ENCODE measurements around the gene RTCB.
"Not testable (repeated sequence)": the region's sequence is repeated elsewhere in the genome, so short reads cannot be mapped to it uniquely, and the experiment has no call there.

The RTCB gene

GRCh38 chr22:32360096-32360495 is 52.0 kb downstream of the RTCB start:
- not testable (repeated sequence) for H2BK12ac ChIP-seq (ENCODE audit: low read length in 2 of 2); H3K27me3 ChIP-seq (ENCODE audit: control insufficient read depth in 1 of 2, insufficient read depth in 1 of 2, low read length in 2 of 2); H3K23ac ChIP-seq (ENCODE audit: low read length in 2 of 2); H3K4me2 ChIP-seq (ENCODE audit: low read length, poor library complexity, severe bottlenecking); H3K9ac ChIP-seq (ENCODE audit: low read length); H3K4ac ChIP-seq (ENCODE audit: low read depth in 1 of 2, low read length in 2 of 2); H3K9me3 ChIP-seq (ENCODE audit: control insufficient read depth, low read length); H2BK5ac ChIP-seq (ENCODE audit: low read depth, low read length, poor library complexity, severe bottlenecking); H3K14ac ChIP-seq (ENCODE audit: low read length in 2 of 2); H3K18ac ChIP-seq (ENCODE audit: low read depth in 1 of 2, low read length in 2 of 2); H4K91ac ChIP-seq (ENCODE audit: low read length); H2BK120ac ChIP-seq (ENCODE audit: low read depth, low read length); H2AK5ac ChIP-seq (ENCODE audit: low read length, severe bottlenecking); H3K4me1 ChIP-seq (ENCODE audit: control insufficient read depth, insufficient read depth, low read depth, low read length); H2AFZ ChIP-seq (ENCODE audit: low read depth, low read length); H3K79me1 ChIP-seq (replicated peaks; ENCODE audit: low read length, poor library complexity, severe bottlenecking); H2BK15ac ChIP-seq (ENCODE audit: low read depth, poor library complexity, severe bottlenecking); H3K27ac ChIP-seq (ENCODE audit: low read length, poor library complexity, severe bottlenecking); H4K8ac ChIP-seq (ENCODE audit: low read length); H3K4me3 ChIP-seq (ENCODE audit: insufficient read depth in 1 of 2, low read depth in 1 of 2, low read length in 2 of 2); H3K36me3 ChIP-seq (ENCODE audit: control insufficient read depth in 1 of 2, insufficient read depth in 2 of 2, low read depth in 1 of 2, low read length in 2 of 2); DNase-seq
- WGBS, result 79% methylated on average over 11 of the region's 11 CpGs

GRCh38 chr22:32357567-32357966 is 54.5 kb downstream of the RTCB start, which contains the start of gene RFPL3:
Gene RFPL3, plus strand, starts transcription at chr22:32357867. Its CDS starts 205 bp downstream, at chr22:32358072.
- H3K79me1 ChIP-seq (replicated peaks; ENCODE audit: low read length, poor library complexity, severe bottlenecking); H4K91ac ChIP-seq (ENCODE audit: low read length); H3K4ac ChIP-seq (ENCODE audit: low read depth in 1 of 2, low read length in 2 of 2); H3K23ac ChIP-seq (ENCODE audit: low read length in 2 of 2); DNase-seq; H4K8ac ChIP-seq (ENCODE audit: low read length); H3K14ac ChIP-seq (ENCODE audit: low read length in 2 of 2); H3K4me2 ChIP-seq (ENCODE audit: low read length, poor library complexity, severe bottlenecking); H2AFZ ChIP-seq (ENCODE audit: low read depth, low read length); H3K4me3 ChIP-seq (ENCODE audit: insufficient read depth in 1 of 2, low read depth in 1 of 2, low read length in 2 of 2); H3K18ac ChIP-seq (ENCODE audit: low read depth in 1 of 2, low read length in 2 of 2); H3K9ac ChIP-seq (ENCODE audit: low read length); H2BK120ac ChIP-seq (ENCODE audit: low read depth, low read length); H3K27me3 ChIP-seq (ENCODE audit: control insufficient read depth in 1 of 2, insufficient read depth in 1 of 2, low read length in 2 of 2); H2BK15ac ChIP-seq (ENCODE audit: low read depth, poor library complexity, severe bottlenecking); H2AK5ac ChIP-seq (ENCODE audit: low read length, severe bottlenecking); H2BK12ac ChIP-seq (ENCODE audit: low read length in 2 of 2); H3K4me1 ChIP-seq (ENCODE audit: control insufficient read depth, insufficient read depth, low read depth, low read length); H2BK5ac ChIP-seq (ENCODE audit: low read depth, low read length, poor library complexity, severe bottlenecking); H3K9me3 ChIP-seq (ENCODE audit: control insufficient read depth, low read length); H3K27ac ChIP-seq (ENCODE audit: low read length, poor library complexity, severe bottlenecking); H3K36me3 ChIP-seq (ENCODE audit: control insufficient read depth in 1 of 2, insufficient read depth in 2 of 2, low read depth in 1 of 2, low read length in 2 of 2): not testable (repeated sequence)
- WGBS, result 73% methylated on average over 8 of the region's 9 CpGs

- Histone ChIP-seq H2BK12ac (ENCODE audit: low read length in 2 of 2) (no peak overlapping the region), H3K18ac (ENCODE audit: low read depth in 1 of 2, low read length in 2 of 2) (no peak overlapping the region), H3K27me3 (ENCODE audit: control insufficient read depth in 1 of 2, insufficient read depth in 1 of 2, low read length in 2 of 2) (no peaks in the 10 kb centered on the region), H4K91ac (ENCODE audit: low read length) (no peak overlapping the region), H3K27ac (ENCODE audit: low read length, poor library complexity, severe bottlenecking) (no peak overlapping the region), H4K8ac (ENCODE audit: low read length) (no peak overlapping the region), H2AK5ac (ENCODE audit: low read length, severe bottlenecking) (no peak overlapping the region), H3K9ac (ENCODE audit: low read length) (no peak overlapping the region), H2BK15ac (ENCODE audit: low read depth, poor library complexity, severe bottlenecking) (no peak overlapping the region), H3K14ac (ENCODE audit: low read length in 2 of 2) (no peak overlapping the region), H3K23ac (ENCODE audit: low read length in 2 of 2) (no peak overlapping the region), H3K36me3 (ENCODE audit: control insufficient read depth in 1 of 2, insufficient read depth in 2 of 2, low read depth in 1 of 2, low read length in 2 of 2) (no peaks in the 10 kb centered on the region), H2BK120ac (ENCODE audit: low read depth, low read length) (no peak overlapping the region), H3K4me2 (ENCODE audit: low read length, poor library complexity, severe bottlenecking) (no peak overlapping the region), H3K4ac (ENCODE audit: low read depth in 1 of 2, low read length in 2 of 2) (no peak overlapping the region), H3K4me1 (ENCODE audit: control insufficient read depth, insufficient read depth, low read depth, low read length) (no peaks in the 10 kb centered on the region), H3K9me3 (ENCODE audit: control insufficient read depth, low read length) (no peaks in the 10 kb centered on the region), H2BK5ac (ENCODE audit: low read depth, low read length, poor library complexity, severe bottlenecking) (no peak overlapping the region), H3K79me1 (replicated peaks; ENCODE audit: low read length, poor library complexity, severe bottlenecking) (no peaks in the 10 kb centered on the region), H2AFZ (ENCODE audit: low read depth, low read length) (no peak overlapping the region), H3K4me3 (ENCODE audit: insufficient read depth in 1 of 2, low read depth in 1 of 2, low read length in 2 of 2) (no peak overlapping the region)
- no peak for DNase-seq
- WGBS, result 88% methylated on average over 3 of the region's 3 CpGs
These were observed 56.3 kb downstream of the RTCB start for GRCh38 chr22:32355760-32356159.

GRCh38 chr22:32354360-32355351 is 57.4 kb downstream of the RTCB start:
- Histone ChIP-seq H2BK120ac (ENCODE audit: low read depth, low read length) (no peak overlapping the region), H2BK5ac (ENCODE audit: low read depth, low read length, poor library complexity, severe bottlenecking) (no peak overlapping the region), H3K23ac (ENCODE audit: low read length in 2 of 2) (no peak overlapping the region), H4K8ac (ENCODE audit: low read length) (no peak overlapping the region), H3K4me1 (ENCODE audit: control insufficient read depth, insufficient read depth, low read depth, low read length) (no peaks in the 10 kb centered on the region), H3K9ac (ENCODE audit: low read length) (no peak overlapping the region), H2BK15ac (ENCODE audit: low read depth, poor library complexity, severe bottlenecking) (peak overlapping the region; percentile 40), H3K14ac (ENCODE audit: low read length in 2 of 2) (peak overlapping the region in 1 of 2 experiments; percentile 51), H3K27ac (ENCODE audit: low read length, poor library complexity, severe bottlenecking) (no peak overlapping the region), H2BK12ac (ENCODE audit: low read length in 2 of 2) (no peak overlapping the region), H3K9me3 (ENCODE audit: control insufficient read depth, low read length) (no peaks in the 10 kb centered on the region), H3K4me3 (ENCODE audit: insufficient read depth in 1 of 2, low read depth in 1 of 2, low read length in 2 of 2) (peak overlapping the region in 1 of 2 experiments; percentile 29), H4K91ac (ENCODE audit: low read length) (no peak overlapping the region), H3K4ac (ENCODE audit: low read depth in 1 of 2, low read length in 2 of 2) (no peak overlapping the region), H3K18ac (ENCODE audit: low read depth in 1 of 2, low read length in 2 of 2) (no peak overlapping the region), H3K4me2 (ENCODE audit: low read length, poor library complexity, severe bottlenecking) (no peak overlapping the region), H3K27me3 (ENCODE audit: control insufficient read depth in 1 of 2, insufficient read depth in 1 of 2, low read length in 2 of 2) (no peaks in the 10 kb centered on the region), H2AFZ (ENCODE audit: low read depth, low read length) (no peak overlapping the region), H3K36me3 (ENCODE audit: control insufficient read depth in 1 of 2, insufficient read depth in 2 of 2, low read depth in 1 of 2, low read length in 2 of 2) (no peaks in the 10 kb centered on the region), H3K79me1 (replicated peaks; ENCODE audit: low read length, poor library complexity, severe bottlenecking) (no peaks in the 10 kb centered on the region), H2AK5ac (ENCODE audit: low read length, severe bottlenecking) (no peak overlapping the region)
- WGBS, result 87% methylated on average over 29 of the region's 30 CpGs
- DNase-seq, result peak; percentile 45

All from mesenchymal stem cell (in vitro differentiated cells and primary cell).